Ascending aorta (tissue), 2 donors: ENCODE results near the gene PCSK2. TPM values are rescaled to one million over a fixed set of nuclear protein-coding genes. Genes with fewer than 3 reads are reported as not detected.
A peak's percentile ranks its signal among the peaks of the same experiment; 100 is the strongest.

Experiments
- DNase-seq, 2 donors: peaks; one replicate each; pipeline ENCODE4 v3.0.0-alpha.2; 2019; ENCODE audit warnings: low spot score in 2 of 2
- H3K27ac ChIP-seq, 2 donors: fragments of 200-600 bp; sonication (generic); one replicate each; pipeline ENCODE4 v1.5.1; 2016 to 2017; ENCODE audit warnings: mild to moderate bottlenecking in 1 of 2
- H3K27me3 ChIP-seq: fragments of 200-600 bp; sonication (generic); one replicate; pipeline ENCODE4 v1.5.1; 2017
- H3K36me3 ChIP-seq, 2 donors: fragments of 200-600 bp; sonication (generic); one replicate each; pipeline ENCODE4 v1.5.1; 2016
- H3K4me1 ChIP-seq, 2 donors: fragments of 200-600 bp; sonication (generic); one replicate each; pipeline ENCODE4 v1.5.1; 2016 to 2017; ENCODE audit warnings: mild to moderate bottlenecking in 1 of 2
- H3K4me3 ChIP-seq, 2 donors: fragments of 200-600 bp; sonication (generic); one replicate each; pipeline ENCODE4 v1.5.1; 2016 to 2017; ENCODE audit warnings: mild to moderate bottlenecking in 1 of 2
- H3K9me3 ChIP-seq, 2 donors: fragments of 200-600 bp; sonication (generic); one replicate each; pipeline ENCODE4 v1.5.1; 2016
- CTCF ChIP-seq, 3 experiments: fragments of 200-600 bp in 2 of 3; fragments of 450-650 bp in 1 of 3; sonication (generic) in 2 of 3; IDR thresholded peaks; one replicate each; pipeline ENCODE4 v1.5.1; 2016 to 2019; ENCODE audit warnings: antibody characterized with exemption in 3 of 3, mild to moderate bottlenecking in 1 of 3, moderate library complexity in 1 of 3
- intact Hi-C: fragments of 100-400 bp; cut with DNase I; formaldehyde crosslinking; loops from one replicate; pipeline ENCODE4 v1.15.1; 2023
- total RNA-seq: library from RNA; depleted of rRNA; stranded (reverse); fragments of >200 nt; gene quantifications from one replicate; pipeline ENCODE4 v1.1.0, GENCODE V29; 2016

The PCSK2 gene
- total RNA-seq, 1 donor from 2014 or later = not detected

DNA sequence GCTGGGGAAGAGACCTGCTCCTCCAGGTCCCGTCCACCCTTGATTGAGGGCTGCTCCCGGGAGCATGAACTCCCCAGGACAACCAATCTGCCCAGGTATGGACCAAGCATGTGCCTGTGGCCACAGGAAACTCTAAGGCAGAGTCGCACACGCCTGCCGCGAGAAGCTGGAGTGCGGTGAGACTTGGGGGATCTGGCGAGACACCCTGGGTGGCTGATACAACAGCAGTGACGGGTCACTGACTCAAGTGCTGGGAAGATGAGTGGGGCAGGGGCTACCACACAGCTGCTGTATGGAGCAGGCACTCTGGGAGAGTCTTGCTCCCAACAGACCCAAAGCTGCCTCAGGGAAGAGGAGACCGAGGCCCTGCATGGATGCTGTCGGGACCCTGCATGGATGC, 264.2 kb downstream of the PCSK2 start:
- H3K4me3 ChIP-seq = no peak overlapping the region
- no peaks in the 10 kb centered on the region for H3K27me3 ChIP-seq
- intact Hi-C loops = no loop called here
- TF ChIP-seq CTCF (IDR thresholded peaks at IDR 0.05) = no peak
- DNase-seq = peak in 1 of 2 donors; percentile 42
- H3K27ac ChIP-seq = no peak overlapping the region
- no peaks in the 10 kb centered on the region for H3K9me3 ChIP-seq
- H3K4me1 ChIP-seq = no peaks in the 10 kb centered on the region
- no peaks in the 10 kb centered on the region for H3K36me3 ChIP-seq

DNA sequence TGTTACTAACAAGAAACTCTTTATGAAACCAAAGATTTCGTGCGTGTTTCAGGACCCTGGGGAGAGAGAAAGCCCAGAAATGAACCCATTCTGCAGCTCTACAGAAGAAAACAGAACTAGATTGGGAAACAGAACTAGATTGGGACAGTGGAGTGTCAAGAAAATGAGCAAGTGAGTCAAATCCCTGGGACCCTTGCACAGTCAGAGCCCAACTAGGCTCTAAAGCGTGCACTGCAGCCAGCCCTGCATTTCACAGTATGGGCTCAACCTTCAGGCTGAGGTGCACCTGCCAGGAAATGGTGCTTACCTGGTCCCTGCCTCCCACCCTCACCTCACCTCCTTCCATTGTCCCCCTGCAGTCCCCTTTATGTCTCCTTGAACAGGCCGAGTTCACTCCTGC, 264.6 kb downstream of the PCSK2 start:
- intact Hi-C loops = no loop called here
- H3K36me3 ChIP-seq = no peaks in the 10 kb centered on the region
- peak in 1 of 2 donors; percentile 21 for DNase-seq
- H3K27me3 ChIP-seq = no peaks in the 10 kb centered on the region
- TF ChIP-seq CTCF (IDR thresholded peaks at IDR 0.05) = no peak
- H3K9me3 ChIP-seq = no peaks in the 10 kb centered on the region
- H3K4me3 ChIP-seq = no peak overlapping the region
- no peaks in the 10 kb centered on the region for H3K4me1 ChIP-seq
- no peak overlapping the region for H3K27ac ChIP-seq

GRCh38 chr20:17493173-17493572, 266.3 kb downstream of the PCSK2 start:
- Histone ChIP-seq H3K36me3 (no peaks in the 10 kb centered on the region), H3K4me1 (peaks cover 0 to 3% of the 10 kb centered on the region in 2 donors), H3K27ac (no peak overlapping the region), H3K9me3 (no peaks in the 10 kb centered on the region), H3K27me3 (no peaks in the 10 kb centered on the region), H3K4me3 (no peak overlapping the region)
- TF ChIP-seq CTCF (IDR thresholded peaks at IDR 0.05) = no peak
- intact Hi-C loops = no loop called here
- peak in 1 of 2 donors; percentile 12 for DNase-seq

GRCh38 chr20:17494201-17494600, 267.4 kb downstream of the PCSK2 start:
- H3K27me3 ChIP-seq = no peaks in the 10 kb centered on the region
- peak in 1 of 2 donors; percentile 53 for DNase-seq

GRCh38 chr20:17495826-17496225, 269.0 kb downstream of the PCSK2 start:
- Histone ChIP-seq H3K9me3 (no peaks in the 10 kb centered on the region), H3K4me3 (no peak overlapping the region), H3K27me3 (no peaks in the 10 kb centered on the region), H3K4me1 (peaks cover 0 to 3% of the 10 kb centered on the region in 2 donors), H3K36me3 (no peaks in the 10 kb centered on the region), H3K27ac (no peak overlapping the region)
- peak in 1 of 2 donors; percentile 41 for DNase-seq
- no peak for TF ChIP-seq CTCF (IDR thresholded peaks at IDR 0.05)
- intact Hi-C loops = no loop called here

More at GRCh38 chr20:17494201-17494600, 267.4 kb downstream of the PCSK2 start:
- Histone ChIP-seq H3K4me1 (peaks cover 0 to 3% of the 10 kb centered on the region in 2 donors), H3K9me3 (no peaks in the 10 kb centered on the region), H3K36me3 (no peaks in the 10 kb centered on the region), H3K4me3 (no peak overlapping the region), H3K27ac (no peak overlapping the region)
- TF ChIP-seq CTCF (IDR thresholded peaks at IDR 0.05) = no peak
- intact Hi-C loops = no loop called here
